Measurements from ENCODE around the gene C6orf62.
"Not testable (repeated sequence)": the region's sequence is repeated elsewhere in the genome, so short reads cannot be mapped to it uniquely, and the experiment has no call there.

Gene C6orf62

GRCh38 chr6:24683297-24684296, 35.4 kb downstream of the C6orf62 start:
- POLR2A ChIA-PET = no interaction called here
- no peak for TF ChIP-seq CTCF (IDR thresholded peaks at IDR 0.05; ENCODE audit: control extremely low read depth, extremely low read depth, low read depth, missing control alignments)
- CTCF ChIA-PET = interaction anchor here (1.2 to 1.5 kb wide), 7 partner anchors 12 to 365 kb away, joined by 3 to 5 read pairs (median 3); no protein-coding TSS in a partner anchor
- DNase-seq (ENCODE audit: extremely low spot score) = no peak

- POLR2A ChIA-PET = no interaction called here
- no peak for TF ChIP-seq CTCF (IDR thresholded peaks at IDR 0.05; ENCODE audit: control extremely low read depth, extremely low read depth, low read depth, missing control alignments)
- no peak for DNase-seq (ENCODE audit: extremely low spot score)
- CTCF ChIA-PET = no interaction called here
Measured at GRCh38 chr6:24680582-24680981, 38.4 kb downstream of the C6orf62 start.

GRCh38 chr6:24678792-24679352, 40.1 kb downstream of the C6orf62 start:
- POLR2A ChIA-PET; CTCF ChIA-PET; DNase-seq (ENCODE audit: extremely low spot score): not testable (repeated sequence)

GRCh38 chr6:24673625-24674024, 45.3 kb downstream of the C6orf62 start:
- TF ChIP-seq CTCF (IDR thresholded peaks at IDR 0.05; ENCODE audit: control extremely low read depth, extremely low read depth, low read depth, missing control alignments) = no peak
- ChIA-PET POLR2A (no interaction called here), CTCF (no interaction called here)
- DNase-seq (ENCODE audit: extremely low spot score) = no peak

GRCh38 chr6:24672620-24673182, 46.3 kb downstream of the C6orf62 start:
- POLR2A ChIA-PET = no interaction called here
- CTCF ChIA-PET = no interaction called here
- DNase-seq (ENCODE audit: extremely low spot score) = no peak
- TF ChIP-seq CTCF (IDR thresholded peaks at IDR 0.05; ENCODE audit: control extremely low read depth, extremely low read depth, low read depth, missing control alignments) = no peak

- CTCF ChIA-PET; DNase-seq (ENCODE audit: extremely low spot score); POLR2A ChIA-PET: not testable (repeated sequence)
Measured at GRCh38 chr6:24671077-24671476, 47.9 kb downstream of the C6orf62 start.

GRCh38 chr6:24670492-24670891, 48.5 kb downstream of the C6orf62 start:
- CTCF ChIA-PET; POLR2A ChIA-PET; DNase-seq (ENCODE audit: extremely low spot score): not testable (repeated sequence)

GRCh38 chr6:24668997-24669361, 50.0 kb downstream of the C6orf62 start:
- no peak for DNase-seq (ENCODE audit: extremely low spot score)
- CTCF ChIA-PET = interaction anchor here (0.9 kb wide), 1 partner anchor 88 kb away, joined by 3 read pairs; no protein-coding TSS in a partner anchor
- POLR2A ChIA-PET = no interaction called here
- no peak for TF ChIP-seq CTCF (IDR thresholded peaks at IDR 0.05; ENCODE audit: control extremely low read depth, extremely low read depth, low read depth, missing control alignments)

GRCh38 chr6:24668066-24668996, 50.6 kb downstream of the C6orf62 start:
- DNase-seq (ENCODE audit: extremely low spot score); POLR2A ChIA-PET: not testable (repeated sequence)
- CTCF ChIA-PET = interaction anchor here (0.9 kb wide), 1 partner anchor 87 kb away, joined by 3 read pairs; no protein-coding TSS in a partner anchor

Measured in GM10248 (cell line).